K562 (cell line): ENCODE results near the gene SCARF2. TPM values are rescaled to one million over a fixed set of nuclear protein-coding genes. Genes with fewer than 3 reads are reported as not detected.

Experiments used
- BRD4 ChIP-seq: fragments of 200-600 bp; sonication (generic); IDR thresholded peaks from 2 replicates; pipeline ENCODE4 v1.6.1; 2017; ENCODE audit warnings: inconsistent platforms
- CEBPG ChIP-seq, 3 experiments: fragments of 200-800 bp in 1 of 3; sonication (Bioruptor generic) in 1 of 3; sonication (generic) in 1 of 3; formaldehyde crosslinking in 1 of 3; IDR thresholded peaks in 2 of 3; conservative IDR thresholded peaks in 1 of 3; 2 replicates each; pipeline versions ENCODE4 v1.6.1 to v1.8.0; 2016 to 2022; ENCODE audit warnings: missing compliant biosample characterization in 2 of 3, missing genetic modification characterization in 2 of 3, mild to moderate bottlenecking in 1 of 3, missing genetic modification reagents in 1 of 3
- CHD2 ChIP-seq: IDR thresholded peaks from 2 replicates; pipeline ENCODE4 v1.6.1; 2011; ENCODE audit warnings: low read depth, low read length
- GATA2 ChIP-seq: sonication (generic); formaldehyde crosslinking; IDR thresholded peaks from 2 replicates; pipeline ENCODE4 v1.4.0; 2020; ENCODE audit warnings: mild to moderate bottlenecking, missing genetic modification reagents
- LARP7 ChIP-seq: fragments of 450-650 bp; IDR thresholded peaks from 2 replicates; pipeline ENCODE4 v1.6.1; 2016
- LCOR ChIP-seq: sonication (generic); formaldehyde crosslinking; IDR thresholded peaks from 2 replicates; pipeline ENCODE4 v1.8.0; 2022; ENCODE audit warnings: mild to moderate bottlenecking, missing genetic modification reagents
- MED1 ChIP-seq: sonication (generic); formaldehyde crosslinking; IDR thresholded peaks from 2 replicates; pipeline ENCODE4 v1.8.1; 2023; ENCODE audit warnings: missing genetic modification reagents, borderline replicate concordance
- MEIS2 ChIP-seq: fragments of 450-650 bp; IDR thresholded peaks from 2 replicates; pipeline ENCODE4 v1.6.1; 2014; ENCODE audit warnings: mild to moderate bottlenecking; ENCODE audit not compliant: partially characterized antibody
- NR2C2 ChIP-seq, 2 experiments: fragments of 200-800 bp in 1 of 2; sonication (Bioruptor generic) in 1 of 2; sonication (generic) in 1 of 2; formaldehyde crosslinking in 1 of 2; IDR thresholded peaks; 2 replicates each; pipeline versions ENCODE4 v1.6.1 to v1.8.0; 2016 to 2022; ENCODE audit warnings: mild to moderate bottlenecking in 1 of 2, missing compliant biosample characterization in 1 of 2, missing genetic modification characterization in 1 of 2, missing genetic modification reagents in 1 of 2
- RAD51 ChIP-seq: fragments of 450-650 bp; IDR thresholded peaks from 2 replicates; pipeline ENCODE4 v1.7.1; 2016; ENCODE audit warnings: low read depth, mild to moderate bottlenecking, borderline replicate concordance
- RHOXF2B ChIP-seq: fragments of 250-450 bp; sonication (Bioruptor Pico); conservative IDR thresholded peaks from 2 replicates; pipeline ENCODE4 v1.5.1; 2021
- SMAD2 ChIP-seq: fragments of 150-350 bp; IDR thresholded peaks from 2 replicates; pipeline ENCODE4 v1.6.1; 2014; ENCODE audit warnings: low read depth, mild to moderate bottlenecking, low read length
- SUPT5H ChIP-seq: fragments of 450-650 bp; IDR thresholded peaks from 2 replicates; pipeline ENCODE4 v1.6.1; 2016
- TEAD1 ChIP-seq, 2 experiments: fragments of 450-650 bp in 1 of 2; sonication (generic) in 1 of 2; formaldehyde crosslinking; IDR thresholded peaks; 2 replicates each; pipeline versions ENCODE4 v1.4.0 to v1.8.0; 2020 to 2022; ENCODE audit warnings: mild to moderate bottlenecking in 2 of 2, missing genetic modification reagents in 1 of 2
- ZFPM2 ChIP-seq: fragments of 250-450 bp; sonication (Bioruptor Pico); IDR thresholded peaks from 2 replicates; pipeline ENCODE4 v1.5.1; 2022; ENCODE audit warnings: mild to moderate bottlenecking
- ZNF12 ChIP-seq: sonication (generic); formaldehyde crosslinking; IDR thresholded peaks from 2 replicates; pipeline ENCODE4 v1.4.0; 2020; ENCODE audit warnings: mild to moderate bottlenecking, missing genetic modification reagents
- ZNF311 ChIP-seq: fragments of 250-450 bp; sonication (Bioruptor Pico); IDR thresholded peaks from 2 replicates; pipeline ENCODE4 v1.4.0; 2020; ENCODE audit warnings: mild to moderate bottlenecking, moderate library complexity
- polyA plus RNA-seq, 8 experiments: library from polyadenylated mRNA; depleted of rRNA in 4 of 8; stranded (reverse) in 5 of 8; unstranded in 3 of 8; fragments of >200 nt; fragmentation: Nextera tagmentation in 2 of 8; fragmentation: Illumina TruSeq in 1 of 8; extraction: Ambion mirVana in 2 of 8; extraction: Trizol in 1 of 8; gene quantifications; 2 replicates each; pipeline versions ENCODE4 v1.2.1 to v1.2.3, GENCODE V29; 2011 to 2014; ENCODE audit warnings: inconsistent platforms in 1 of 8, missing spikeins in 1 of 8
- total RNA-seq, 7 experiments: library from RNA; depleted of rRNA in 6 of 7; stranded (reverse); fragments of >200 nt in 6 of 7; fragmentation: Illumina TruSeq in 2 of 7; extraction: Trizol in 2 of 7; gene quantifications; 2 replicates each; pipeline versions ENCODE4 v1.2.1 to v1.2.3, GENCODE V29; 2011 to 2021; ENCODE audit warnings: low replicate concordance in 1 of 7
- TF ChIP-seq, protein P1 (sequence below): fragments of 450-650 bp; formaldehyde crosslinking; conservative IDR thresholded peaks from 2 replicates; pipeline ENCODE4 v1.4.0; 2022; ENCODE audit warnings: mild to moderate bottlenecking, missing genetic modification characterization
- TF ChIP-seq, protein P2 (sequence below), 3 experiments: fragments of 200-800 bp in 1 of 3; sonication (Bioruptor generic) in 1 of 3; sonication (generic) in 1 of 3; formaldehyde crosslinking in 1 of 3; IDR thresholded peaks; 2 replicates each; pipeline versions ENCODE4 v1.6.1 to v1.8.0; 2016 to 2022; ENCODE audit warnings: mild to moderate bottlenecking in 2 of 3, missing compliant biosample characterization in 2 of 3, missing genetic modification characterization in 2 of 3, missing genetic modification reagents in 1 of 3
- TF ChIP-seq, protein P3 (sequence below): IDR thresholded peaks from 2 replicates; pipeline ENCODE4 v1.6.1; 2012; ENCODE audit warnings: low read depth, low read length, improper control_type of control experiment, borderline replicate concordance
- TF ChIP-seq, protein P4 (sequence below): sonication (generic); formaldehyde crosslinking; IDR thresholded peaks from 2 replicates; pipeline ENCODE4 v1.5.0; 2020; ENCODE audit warnings: missing genetic modification reagents

The SCARF2 gene
- total and polyA plus RNA-seq, 9 of the 15 experiments (the other 6 are each of a cell fraction or from before 2014, with no cell fraction given): 0.06 to 0.32 (median 0.21) TPM; not detected in 5

DNA sequence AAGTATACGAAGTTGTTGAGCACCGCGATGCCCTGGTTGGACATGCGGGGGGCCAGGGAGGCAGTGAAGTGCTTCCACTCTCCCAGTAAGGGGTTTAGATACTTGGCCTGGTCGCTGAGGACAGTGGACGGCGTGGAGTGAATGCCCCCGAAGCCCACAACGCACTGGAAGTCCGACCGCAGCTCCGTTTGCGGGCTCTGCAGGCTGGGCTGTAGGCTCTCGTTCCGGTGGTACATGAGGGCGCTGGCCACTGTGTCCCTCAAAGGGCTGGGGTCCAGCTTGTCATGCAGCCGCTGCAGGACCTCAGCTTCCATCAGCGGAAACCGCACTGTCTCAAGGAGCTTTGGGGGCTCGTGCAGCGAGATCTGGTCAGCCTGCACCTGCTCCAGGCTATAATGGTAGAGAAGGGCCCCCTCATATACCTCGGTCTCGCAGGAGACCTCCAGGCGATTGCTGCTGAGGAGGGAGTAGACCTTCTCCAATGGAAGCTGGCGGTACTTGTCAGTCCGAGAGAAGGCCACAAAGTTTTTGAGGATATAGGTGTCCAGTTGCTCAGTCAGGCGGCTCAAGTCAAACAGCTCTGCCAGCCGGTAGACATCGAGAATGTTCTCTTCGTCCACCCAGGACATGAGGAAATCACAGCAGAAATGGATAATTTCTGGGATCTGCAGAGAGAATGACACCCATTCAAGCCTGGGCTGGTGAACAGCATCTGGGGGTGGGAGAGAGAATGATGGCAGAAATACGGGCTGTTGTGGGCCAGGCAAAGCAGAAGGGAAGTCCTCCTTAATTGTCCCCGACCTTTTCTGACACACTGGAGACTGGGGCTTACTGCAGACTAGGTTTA lies 27.5 kb upstream of the SCARF2 start (continued):
- TF ChIP-seq BRD4: no peak
- peak; percentile 39; the same call in 1 of the 2 replicates for TF ChIP-seq NR2C2 (CRISPR knock-in tag; IDR thresholded peaks at IDR 0.05)
- no peak for TF ChIP-seq NR2C2 (tag; IDR thresholded peaks at IDR 0.05)
- 0 out of 2 replicates have a peak, but pooled peaks have one; percentile 23 for TF ChIP-seq ZFPM2 (CRISPR knock-in tag)
- TF ChIP-seq RHOXF2B (CRISPR knock-in tag): no peak
- no peak for TF ChIP-seq SMAD2
- TF ChIP-seq ZNF311 (CRISPR knock-in tag): no peak
- TF ChIP-seq RAD51: no peak
- no peak for TF ChIP-seq CHD2
- no peak for TF ChIP-seq SUPT5H
- TF ChIP-seq ZNF12: peak; percentile 47; the same call in 1 of the 2 replicates
- TF ChIP-seq, protein P1, sequence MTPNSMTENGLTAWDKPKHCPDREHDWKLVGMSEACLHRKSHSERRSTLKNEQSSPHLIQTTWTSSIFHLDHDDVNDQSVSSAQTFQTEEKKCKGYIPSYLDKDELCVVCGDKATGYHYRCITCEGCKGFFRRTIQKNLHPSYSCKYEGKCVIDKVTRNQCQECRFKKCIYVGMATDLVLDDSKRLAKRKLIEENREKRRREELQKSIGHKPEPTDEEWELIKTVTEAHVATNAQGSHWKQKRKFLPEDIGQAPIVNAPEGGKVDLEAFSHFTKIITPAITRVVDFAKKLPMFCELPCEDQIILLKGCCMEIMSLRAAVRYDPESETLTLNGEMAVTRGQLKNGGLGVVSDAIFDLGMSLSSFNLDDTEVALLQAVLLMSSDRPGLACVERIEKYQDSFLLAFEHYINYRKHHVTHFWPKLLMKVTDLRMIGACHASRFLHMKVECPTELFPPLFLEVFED (CRISPR knock-in tag): peak; percentile 66; the same call in 1 of the 2 replicates
- TF ChIP-seq GATA2 (CRISPR knock-in tag): no peak
- 0 out of 4 replicates have a peak, but pooled peaks of 1 of the 2 experiments have one; percentile 58 for TF ChIP-seq TEAD1 (CRISPR knock-in tag; IDR thresholded peaks at IDR 0.05)
- TF ChIP-seq, protein P2, sequence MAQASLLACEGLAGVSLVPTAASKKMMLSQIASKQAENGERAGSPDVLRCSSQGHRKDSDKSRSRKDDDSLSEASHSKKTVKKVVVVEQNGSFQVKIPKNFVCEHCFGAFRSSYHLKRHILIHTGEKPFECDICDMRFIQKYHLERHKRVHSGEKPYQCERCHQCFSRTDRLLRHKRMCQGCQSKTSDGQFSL (CRISPR knock-in tag; IDR thresholded peaks at IDR 0.05): 0 out of 2 replicates have a peak, but pooled peaks have one; percentile 77
- TF ChIP-seq, protein P2 (tag; IDR thresholded peaks at IDR 0.05): no peak
- no peak for TF ChIP-seq LARP7
- TF ChIP-seq, protein P3, sequence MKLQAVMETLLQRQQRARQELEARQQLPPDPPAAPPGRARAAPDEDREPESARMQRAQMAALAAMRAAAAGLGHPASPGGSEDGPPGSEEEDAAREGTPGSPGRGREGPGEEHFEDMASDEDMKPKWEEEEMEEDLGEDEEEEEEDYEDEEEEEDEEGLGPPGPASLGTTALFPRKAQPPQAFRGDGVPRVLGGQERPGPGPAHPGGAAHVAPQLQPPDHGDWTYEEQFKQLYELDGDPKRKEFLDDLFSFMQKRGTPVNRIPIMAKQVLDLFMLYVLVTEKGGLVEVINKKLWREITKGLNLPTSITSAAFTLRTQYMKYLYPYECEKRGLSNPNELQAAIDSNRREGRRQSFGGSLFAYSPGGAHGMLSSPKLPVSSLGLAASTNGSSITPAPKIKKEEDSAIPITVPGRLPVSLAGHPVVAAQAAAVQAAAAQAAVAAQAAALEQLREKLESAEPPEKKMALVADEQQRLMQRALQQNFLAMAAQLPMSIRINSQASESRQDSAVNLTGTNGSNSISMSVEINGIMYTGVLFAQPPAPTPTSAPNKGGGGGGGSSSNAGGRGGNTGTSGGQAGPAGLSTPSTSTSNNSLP: no peak
- peak; percentile 71; the same call in 1 of the 2 replicates for TF ChIP-seq MED1 (CRISPR knock-in tag)
- 0 out of 2 replicates have a peak, but pooled peaks have one; percentile 17 for TF ChIP-seq CEBPG (CRISPR knock-in tag; IDR thresholded peaks at IDR 0.05)
- TF ChIP-seq CEBPG (tag; conservative IDR thresholded peaks at IDR 0.05 in 1 of 2, IDR thresholded peaks at IDR 0.05 in 1 of 2): no peak
- TF ChIP-seq, protein P4, sequence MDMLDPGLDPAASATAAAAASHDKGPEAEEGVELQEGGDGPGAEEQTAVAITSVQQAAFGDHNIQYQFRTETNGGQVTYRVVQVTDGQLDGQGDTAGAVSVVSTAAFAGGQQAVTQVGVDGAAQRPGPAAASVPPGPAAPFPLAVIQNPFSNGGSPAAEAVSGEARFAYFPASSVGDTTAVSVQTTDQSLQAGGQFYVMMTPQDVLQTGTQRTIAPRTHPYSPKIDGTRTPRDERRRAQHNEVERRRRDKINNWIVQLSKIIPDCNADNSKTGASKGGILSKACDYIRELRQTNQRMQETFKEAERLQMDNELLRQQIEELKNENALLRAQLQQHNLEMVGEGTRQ (CRISPR knock-in tag): no peak
- TF ChIP-seq LCOR: no peak
- no peak for TF ChIP-seq MEIS2
